ENCODE data around the gene DPM2.
A peak's percentile ranks its signal among the peaks of the same experiment; 100 is the strongest.

Gene DPM2

GRCh38 chr9:127909839-127910273 lies 27.8 kb downstream of the DPM2 start:
- H3K4me3 ChIP-seq (ENCODE audit: low read depth, low read length): no peak overlapping the region
- TF ChIP-seq, protein P1, sequence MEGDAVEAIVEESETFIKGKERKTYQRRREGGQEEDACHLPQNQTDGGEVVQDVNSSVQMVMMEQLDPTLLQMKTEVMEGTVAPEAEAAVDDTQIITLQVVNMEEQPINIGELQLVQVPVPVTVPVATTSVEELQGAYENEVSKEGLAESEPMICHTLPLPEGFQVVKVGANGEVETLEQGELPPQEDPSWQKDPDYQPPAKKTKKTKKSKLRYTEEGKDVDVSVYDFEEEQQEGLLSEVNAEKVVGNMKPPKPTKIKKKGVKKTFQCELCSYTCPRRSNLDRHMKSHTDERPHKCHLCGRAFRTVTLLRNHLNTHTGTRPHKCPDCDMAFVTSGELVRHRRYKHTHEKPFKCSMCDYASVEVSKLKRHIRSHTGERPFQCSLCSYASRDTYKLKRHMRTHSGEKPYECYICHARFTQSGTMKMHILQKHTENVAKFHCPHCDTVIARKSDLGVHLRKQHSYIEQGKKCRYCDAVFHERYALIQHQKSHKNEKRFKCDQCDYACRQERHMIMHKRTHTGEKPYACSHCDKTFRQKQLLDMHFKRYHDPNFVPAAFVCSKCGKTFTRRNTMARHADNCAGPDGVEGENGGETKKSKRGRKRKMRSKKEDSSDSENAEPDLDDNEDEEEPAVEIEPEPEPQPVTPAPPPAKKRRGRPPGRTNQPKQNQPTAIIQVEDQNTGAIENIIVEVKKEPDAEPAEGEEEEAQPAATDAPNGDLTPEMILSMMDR (IDR thresholded peaks at IDR 0.05; ENCODE audit: low read depth, low read length, missing control alignments): no peak
- no peak for DNase-seq (ENCODE audit: low read depth)

DNA sequence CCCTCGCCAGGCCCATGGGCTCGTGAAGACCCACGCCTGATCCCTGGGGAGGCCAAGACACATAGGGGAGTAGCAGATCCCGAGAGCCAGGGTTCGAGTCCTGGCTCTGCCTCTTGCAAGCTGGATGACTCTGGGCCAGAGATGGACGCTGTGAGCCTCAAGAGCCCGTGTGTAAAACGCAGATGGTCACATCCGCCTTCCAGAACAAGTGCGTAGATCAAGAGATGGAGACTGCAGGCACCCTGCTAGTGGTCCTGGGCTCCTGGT lies 29.1 kb downstream of the DPM2 start:
- no peak for DNase-seq (ENCODE audit: low read depth)
- H3K4me3 ChIP-seq (ENCODE audit: low read depth, low read length): no peak overlapping the region
- TF ChIP-seq, protein P1 (IDR thresholded peaks at IDR 0.05; ENCODE audit: low read depth, low read length, missing control alignments): no peak

GRCh38 chr9:127907867-127908659 lies 29.6 kb downstream of the DPM2 start:
- H3K4me3 ChIP-seq (ENCODE audit: low read depth, low read length): no peak overlapping the region
- DNase-seq (ENCODE audit: low read depth): no peak
- TF ChIP-seq, protein P1 (IDR thresholded peaks at IDR 0.05; ENCODE audit: low read depth, low read length, missing control alignments): no peak

DNA sequence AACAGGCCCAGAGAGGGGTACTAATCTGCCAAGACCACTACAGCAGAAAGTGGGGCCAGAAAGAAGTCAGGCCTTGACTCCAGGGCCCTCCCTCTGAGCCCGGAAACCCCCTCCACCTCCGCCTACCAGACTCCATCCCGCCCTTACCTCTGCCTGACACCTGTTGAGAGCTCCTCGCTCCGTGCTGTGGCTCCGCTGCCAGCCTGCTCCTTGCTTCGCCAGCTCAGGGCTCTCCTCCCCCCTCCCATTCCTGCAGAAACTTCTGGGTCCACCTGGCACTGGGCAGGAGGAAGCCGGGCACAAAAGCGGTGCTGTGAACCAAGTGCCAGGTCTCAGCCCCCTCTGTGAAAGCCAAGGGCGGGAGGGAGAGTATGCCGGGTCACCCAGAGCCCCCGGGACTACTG lies 31.9 kb downstream of the DPM2 start:
- TF ChIP-seq, protein P1 (IDR thresholded peaks at IDR 0.05; ENCODE audit: low read depth, low read length, missing control alignments): no peak
- peak overlapping the region; percentile 55 for H3K4me3 ChIP-seq (ENCODE audit: low read depth, low read length)
- no peak for DNase-seq (ENCODE audit: low read depth)

GRCh38 chr9:127905004-127905728 lies 32.5 kb downstream of the DPM2 start:
- TF ChIP-seq, protein P1 (IDR thresholded peaks at IDR 0.05; ENCODE audit: low read depth, low read length, missing control alignments): no peak
- H3K4me3 ChIP-seq (ENCODE audit: low read depth, low read length): peak overlapping the region; percentile 55
- DNase-seq (ENCODE audit: low read depth): peak; percentile 49

GRCh38 chr9:127904561-127905003 lies 33.1 kb downstream of the DPM2 start:
- TF ChIP-seq, protein P1 (IDR thresholded peaks at IDR 0.05; ENCODE audit: low read depth, low read length, missing control alignments): no peak
- no peak for DNase-seq (ENCODE audit: low read depth)
- peak overlapping the region; percentile 55 for H3K4me3 ChIP-seq (ENCODE audit: low read depth, low read length)
